Gastroesophageal sphincter (tissue), 3 donors: ENCODE results near the gene GLI1.

ENCODE experiments used
- CTCF ChIP-seq, 4 experiments: fragments of 200-600 bp in 2 of 4; fragments of 450-650 bp in 2 of 4; sonication (generic) in 1 of 4; IDR thresholded peaks; one replicate each; pipeline ENCODE4 v1.5.1; 2017 to 2019; ENCODE audit warnings: antibody characterized with exemption in 4 of 4, mild to moderate bottlenecking in 2 of 4, moderate library complexity in 2 of 4
- POLR2A ChIP-seq, 2 donors: fragments of 450-650 bp; IDR thresholded peaks; one replicate each; pipeline ENCODE4 v1.6.1; 2017; ENCODE audit warnings: antibody characterized with exemption in 2 of 2, mild to moderate bottlenecking in 2 of 2, moderate library complexity in 1 of 2
- POLR2AphosphoS5 ChIP-seq: sonication (generic); formaldehyde crosslinking; IDR thresholded peaks from one replicate; pipeline ENCODE4 v1.6.1; 2017; ENCODE audit warnings: antibody characterized with exemption

GRCh38 chr12:57496822-57497221 lies 37.2 kb downstream of the GLI1 start:
- TF ChIP-seq POLR2AphosphoS5 (no peak), POLR2A (IDR thresholded peaks at IDR 0.05) (no peak), CTCF (IDR thresholded peaks at IDR 0.05) (no peak)
